NCI-H526 treated with DMSO at 0.1 percent for 48 hours (cell line): ENCODE data around the gene NTRK3.
A peak's percentile ranks its signal among the peaks of the same experiment; 100 is the strongest.

Experiments
- DNase-seq: peaks from one replicate; lab custom pipeline; 2025; lab: John Stamatoyannopoulos, UW

NTRK3 gene

GRCh38 chr15:88230823-88231222, 25.7 kb downstream of the NTRK3 start:
- DNase-seq: no peak

DNA sequence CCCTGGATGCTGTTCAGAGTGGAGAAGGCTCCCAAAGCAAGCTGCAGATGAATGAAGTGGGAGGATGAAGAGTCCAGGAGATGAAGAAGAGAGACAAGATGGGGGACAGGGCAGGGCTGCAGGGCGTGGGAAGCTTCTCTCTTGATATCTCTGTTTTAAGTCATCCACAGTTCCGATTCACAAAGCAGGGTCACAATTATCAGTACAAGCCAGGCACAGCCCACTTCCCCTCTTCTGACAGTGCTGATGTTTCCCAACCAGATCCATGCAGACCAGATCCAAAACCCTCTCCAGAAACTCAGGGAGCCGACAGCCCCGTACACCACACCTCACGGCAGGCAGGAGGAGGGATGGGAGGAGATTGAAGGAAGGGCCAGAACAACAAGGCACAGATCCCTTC, 31.1 kb downstream of the NTRK3 start:
- no peak for DNase-seq

GRCh38 chr15:88223084-88223483, 33.5 kb downstream of the NTRK3 start:
- no peak for DNase-seq

GRCh38 chr15:88221836-88222235, 34.7 kb downstream of the NTRK3 start:
- no peak for DNase-seq

GRCh38 chr15:88220443-88221335, 35.9 kb downstream of the NTRK3 start:
- DNase-seq: no peak

DNA sequence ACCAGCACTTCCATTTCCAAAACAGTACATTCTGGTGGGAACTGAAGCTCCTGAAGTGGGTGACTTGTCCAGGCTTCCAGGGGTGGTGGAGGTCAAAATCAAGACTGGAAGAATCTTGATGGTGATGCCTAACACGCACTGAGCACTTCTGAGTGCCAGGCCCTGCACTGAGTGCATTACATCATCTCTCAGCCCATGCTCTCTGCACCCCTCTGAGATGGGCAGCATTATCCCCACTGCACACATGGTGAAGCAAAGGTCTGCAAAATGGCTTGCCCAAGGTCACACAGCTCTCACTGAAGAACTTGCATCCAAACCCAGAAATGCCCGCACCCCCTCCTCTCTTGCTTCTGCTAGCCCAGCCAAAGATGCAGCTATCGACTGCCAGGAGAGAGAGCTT, 36.9 kb downstream of the NTRK3 start:
- no peak for DNase-seq

DNA sequence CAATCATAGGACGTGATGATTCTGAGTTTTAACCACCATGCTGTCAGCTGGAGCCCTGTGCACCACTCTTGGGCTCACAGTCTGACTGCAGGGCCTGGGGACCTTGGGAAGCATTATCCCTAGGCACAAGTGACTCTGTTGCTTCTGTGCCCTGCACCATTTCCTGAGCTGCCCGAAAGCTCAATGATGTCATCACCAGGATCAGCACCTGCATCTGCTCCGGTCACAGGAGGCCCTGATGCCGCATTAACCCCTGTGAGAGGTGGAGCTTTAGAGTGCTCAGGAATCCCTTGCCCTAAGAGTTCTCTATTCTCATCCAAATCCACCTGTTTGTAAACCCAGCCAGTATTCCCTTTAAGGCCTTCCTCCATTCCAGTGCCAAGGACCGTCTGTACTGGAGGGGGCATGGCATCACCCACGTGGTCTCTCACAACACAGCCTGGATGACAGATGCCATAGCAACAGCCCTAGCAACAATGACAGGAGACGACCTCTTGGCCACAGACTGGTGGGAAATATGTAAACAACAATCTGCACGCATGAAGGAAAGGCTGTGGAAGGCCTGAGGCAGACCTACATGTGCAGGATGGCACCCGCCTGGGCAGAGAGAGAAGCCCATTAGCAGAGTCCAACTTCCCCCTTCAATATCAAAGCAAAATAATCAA, 37.9 kb downstream of the NTRK3 start:
- DNase-seq: no peak

GRCh38 chr15:88215066-88215648, 41.4 kb downstream of the NTRK3 start:
- no peak for DNase-seq

GRCh38 chr15:88209111-88209510, 47.4 kb downstream of the NTRK3 start:
- DNase-seq: no peak

GRCh38 chr15:88208396-88208795, 48.1 kb downstream of the NTRK3 start:
- peak; percentile 81 for DNase-seq

DNA sequence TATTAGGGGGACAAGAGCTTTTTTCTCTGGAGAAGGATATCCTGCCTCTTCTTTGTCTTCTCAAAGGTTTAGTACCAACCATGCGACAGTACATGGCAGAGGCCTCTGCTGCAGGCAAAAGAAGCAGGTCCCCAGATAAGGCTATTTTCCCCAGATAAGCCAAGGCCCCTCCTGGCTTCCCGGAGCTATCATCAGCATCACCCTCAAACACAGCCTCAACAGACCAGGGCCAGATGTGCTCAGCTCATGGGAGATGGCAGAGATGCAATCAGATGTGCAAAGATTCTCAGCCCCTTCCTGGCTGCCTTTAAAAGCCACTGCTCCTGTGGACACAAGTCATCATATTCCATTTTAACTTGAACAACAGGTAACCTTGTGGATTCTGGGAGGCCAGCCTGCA, 49.0 kb downstream of the NTRK3 start:
- DNase-seq: no peak

DNA sequence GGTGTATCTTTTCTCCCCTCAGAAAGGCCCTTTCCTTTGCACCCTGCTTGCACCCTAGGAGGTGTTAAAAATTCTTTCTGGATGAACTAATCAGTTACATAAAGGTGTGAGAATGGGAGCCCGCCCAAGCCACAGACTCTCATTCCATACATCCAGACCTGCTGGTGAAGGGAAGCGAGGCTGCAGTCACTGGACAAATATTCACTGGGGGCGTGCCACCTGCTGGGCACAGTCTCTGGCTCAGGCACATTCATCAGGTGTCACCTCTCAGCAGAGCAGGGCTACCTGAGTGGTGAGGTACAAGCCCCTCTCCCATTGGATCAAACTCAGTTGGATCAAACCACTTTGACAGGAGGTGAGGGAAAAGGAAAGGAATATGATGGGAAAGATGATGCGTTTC, 52.0 kb downstream of the NTRK3 start:
- no peak for DNase-seq

- DNase-seq: no peak
These were observed 54.3 kb downstream of the NTRK3 start for GRCh38 chr15:88202231-88202630.

- no peak for DNase-seq
These were observed 55.3 kb downstream of the NTRK3 start for GRCh38 chr15:88201207-88201606.

GRCh38 chr15:88196961-88197360, 59.6 kb downstream of the NTRK3 start:
- no peak for DNase-seq

- no peak for DNase-seq
These were observed 62.4 kb downstream of the NTRK3 start for GRCh38 chr15:88194162-88194561.

- DNase-seq: no peak
These were observed 63.1 kb downstream of the NTRK3 start for GRCh38 chr15:88193415-88193814.

GRCh38 chr15:88191812-88192165, 64.8 kb downstream of the NTRK3 start:
- no peak for DNase-seq

DNA sequence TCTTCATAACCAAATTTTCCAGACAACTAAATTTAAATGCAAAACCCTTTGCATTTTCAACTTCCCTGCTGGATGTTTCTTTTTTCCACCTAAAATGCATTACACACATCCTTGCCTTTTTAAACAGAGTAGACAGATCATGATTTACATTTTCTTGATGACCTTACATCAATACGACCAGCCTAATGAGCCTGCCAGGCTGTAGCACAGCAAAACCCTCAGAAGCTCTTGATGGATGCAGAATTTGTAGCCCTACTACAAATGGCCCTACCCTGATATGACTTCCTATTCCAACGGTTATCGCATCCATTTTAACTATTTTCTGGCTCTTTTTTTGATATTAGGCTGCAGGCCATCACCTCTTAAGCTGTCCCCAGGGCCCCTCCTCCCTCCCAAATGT, 66.3 kb downstream of the NTRK3 start:
- DNase-seq: no peak

DNA sequence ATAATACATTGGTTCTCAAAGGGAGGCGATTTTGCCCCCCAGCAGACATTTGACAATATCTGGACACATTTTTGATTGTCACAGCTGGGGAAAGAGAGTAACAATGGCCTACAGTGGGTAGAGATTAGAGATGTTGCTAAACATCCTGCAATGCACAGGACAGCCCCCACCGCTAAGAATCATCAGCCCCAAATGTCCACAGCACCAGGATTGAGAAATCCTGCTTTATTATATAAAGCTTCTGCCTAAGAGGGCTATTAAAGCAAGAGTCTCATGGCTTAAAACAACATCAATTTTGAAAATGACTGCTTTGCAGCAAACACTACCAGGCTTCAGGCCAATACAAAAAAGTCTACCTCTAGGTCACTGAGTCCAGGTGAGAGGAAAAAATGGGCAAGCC, 68.2 kb downstream of the NTRK3 start:
- DNase-seq: no peak

DNA sequence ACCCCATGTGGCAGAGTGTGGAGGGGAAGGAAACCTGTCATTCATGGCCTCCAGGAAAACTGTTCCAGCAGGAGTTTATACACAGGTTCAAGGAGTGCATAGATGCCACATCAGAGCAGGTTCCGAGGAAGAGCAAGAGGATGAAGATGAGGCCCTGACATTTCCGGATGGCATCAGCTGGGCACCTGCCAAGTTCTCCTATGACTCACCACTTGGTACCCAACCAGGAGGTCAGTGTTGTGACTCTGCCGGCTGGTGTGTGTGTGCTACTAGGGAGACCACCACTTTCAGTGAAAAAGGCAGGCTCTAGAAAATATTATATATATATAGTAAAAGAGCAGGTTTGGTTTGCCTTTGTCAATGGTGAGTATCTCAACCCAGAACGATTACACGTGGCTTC, 69.3 kb downstream of the NTRK3 start:
- DNase-seq: no peak

DNA sequence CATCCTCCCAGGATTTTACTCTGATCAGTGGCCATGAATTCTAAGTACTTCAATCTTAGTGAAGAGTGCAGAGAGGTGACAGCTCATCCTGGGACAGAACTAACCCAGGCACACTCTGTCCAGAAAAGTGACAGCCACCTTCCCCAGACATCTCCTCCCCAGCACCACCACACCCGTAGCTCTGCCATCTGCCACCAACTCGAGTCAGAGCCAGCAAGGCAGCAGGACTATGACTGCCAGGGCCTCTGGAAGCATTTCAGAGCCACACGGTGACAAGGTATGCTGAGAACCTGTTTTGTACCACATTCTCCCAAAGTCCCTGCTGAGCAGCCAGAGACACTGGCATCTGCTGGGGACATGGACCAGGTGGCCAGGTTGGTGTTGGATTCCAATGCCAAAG, 71.0 kb downstream of the NTRK3 start:
- DNase-seq: no peak

DNA sequence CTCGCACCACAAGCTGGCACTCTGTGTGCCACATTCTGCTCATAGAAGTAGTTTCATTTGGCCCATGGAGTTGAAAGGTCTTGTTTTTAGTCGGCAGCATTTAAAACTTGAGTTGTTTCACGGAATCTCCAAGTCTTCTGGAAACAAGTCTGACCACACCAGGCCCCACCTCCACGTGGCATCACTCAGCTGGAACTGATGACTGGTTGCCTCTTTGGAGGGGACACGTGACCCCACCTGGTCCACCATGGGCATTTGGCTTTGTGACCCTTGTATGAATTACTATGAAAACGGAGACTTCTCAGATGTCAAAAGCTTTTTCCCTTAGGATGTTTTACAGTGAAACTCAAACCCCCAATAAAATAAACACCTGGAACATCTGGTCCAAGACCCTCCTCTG, 74.9 kb downstream of the NTRK3 start:
- no peak for DNase-seq
